Right renal pelvis (tissue), 4 donors: Measurements from ENCODE around the gene CFL1. TPM values are rescaled to one million over a fixed set of nuclear protein-coding genes. Genes with fewer than 3 reads are reported as not detected.
A peak's percentile ranks its signal among the peaks of the same experiment; 100 is the strongest.

Experiments
- DNase-seq, 4 donors: peaks; one replicate each; pipeline ENCODE4 v3.0.0-alpha.2; 2013; ENCODE audit warnings: low read depth in 4 of 4, low spot score in 3 of 4, missing footprints in 1 of 4
- polyA plus RNA-seq, 4 donors: library from polyadenylated mRNA; unstranded; fragments of 120-200 nt; gene quantifications; one replicate each; pipeline ENCODE4 v1.2.1, GENCODE V29; 2013; ENCODE audit not compliant: insufficient read length in 4 of 4

The CFL1 gene
- polyA plus RNA-seq, 4 donors = 733 to 795 (median 777) TPM

GRCh38 chr11:65870706-65871681 is 13.0 kb upstream of the CFL1 start:
- no peak for DNase-seq

DNA sequence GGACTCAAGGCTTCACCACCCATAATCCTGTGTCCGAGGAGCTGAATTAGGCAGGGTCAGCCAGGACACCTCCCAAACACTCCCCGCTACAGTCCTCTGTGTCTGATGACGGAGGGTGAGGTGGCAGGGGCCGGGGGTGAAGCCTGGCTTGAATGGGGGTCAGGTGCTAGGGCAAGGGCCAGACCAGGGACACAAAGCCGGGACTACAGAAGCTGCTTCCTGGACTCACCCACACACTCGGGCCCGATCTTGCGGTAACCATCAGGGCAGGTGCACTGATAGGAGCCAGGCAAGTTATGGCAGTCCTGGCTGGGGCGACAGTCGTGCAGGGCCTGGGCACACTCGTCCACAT is 12.3 kb upstream of the CFL1 start:
- no peak for DNase-seq

DNA sequence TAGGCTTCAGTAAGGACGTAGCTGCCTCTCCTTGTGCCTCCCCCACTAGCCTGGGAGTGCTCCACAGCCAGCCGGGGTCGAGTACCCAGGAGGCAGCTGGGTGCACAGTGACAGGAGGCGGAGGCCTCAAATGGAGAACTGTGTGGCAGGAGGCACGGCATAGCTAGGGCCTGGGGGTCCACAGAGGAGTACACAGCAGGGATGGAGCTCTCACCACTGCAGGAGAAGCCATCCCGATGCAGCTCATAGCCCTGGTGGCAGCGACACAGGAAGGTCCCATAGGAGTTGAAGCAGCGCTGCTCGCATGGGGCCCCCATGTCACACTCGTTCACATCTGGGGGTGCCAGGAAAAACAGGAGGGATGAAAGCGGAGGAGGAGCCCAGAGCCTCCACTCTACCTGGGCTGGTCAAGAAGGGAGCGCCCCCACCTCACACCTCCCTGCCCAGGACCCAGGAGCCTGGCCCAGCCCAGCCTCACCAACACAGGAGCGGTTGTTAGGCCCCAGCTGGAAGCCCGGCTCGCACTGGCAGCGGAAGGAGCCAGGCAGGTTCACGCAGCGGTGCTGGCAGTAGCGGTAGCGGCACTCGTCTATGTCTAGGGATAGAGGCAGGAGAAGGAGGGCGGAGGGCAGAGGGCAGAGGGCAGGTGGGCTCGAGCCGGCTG is 11.8 kb upstream of the CFL1 start:
- DNase-seq = no peak

DNA sequence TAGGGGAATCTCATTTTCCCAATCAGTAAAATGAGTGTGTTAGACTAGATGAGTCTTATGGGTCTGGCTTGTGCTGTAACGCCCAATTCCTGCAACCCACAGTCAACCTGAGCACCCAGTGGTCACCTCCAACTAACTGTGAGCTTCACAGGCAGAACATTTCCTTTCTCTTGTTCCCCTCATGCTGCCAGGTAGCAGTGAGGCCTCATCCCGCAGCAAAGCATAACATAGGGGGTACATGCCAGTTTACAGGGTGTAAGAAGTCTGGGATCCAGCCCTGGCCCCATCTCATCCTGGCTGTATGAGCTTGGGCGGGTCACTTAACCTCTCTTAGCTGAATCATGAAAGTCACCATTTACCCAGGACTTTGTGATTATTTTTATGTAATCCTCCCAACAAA is 10.9 kb upstream of the CFL1 start:
- DNase-seq = no peak

DNA sequence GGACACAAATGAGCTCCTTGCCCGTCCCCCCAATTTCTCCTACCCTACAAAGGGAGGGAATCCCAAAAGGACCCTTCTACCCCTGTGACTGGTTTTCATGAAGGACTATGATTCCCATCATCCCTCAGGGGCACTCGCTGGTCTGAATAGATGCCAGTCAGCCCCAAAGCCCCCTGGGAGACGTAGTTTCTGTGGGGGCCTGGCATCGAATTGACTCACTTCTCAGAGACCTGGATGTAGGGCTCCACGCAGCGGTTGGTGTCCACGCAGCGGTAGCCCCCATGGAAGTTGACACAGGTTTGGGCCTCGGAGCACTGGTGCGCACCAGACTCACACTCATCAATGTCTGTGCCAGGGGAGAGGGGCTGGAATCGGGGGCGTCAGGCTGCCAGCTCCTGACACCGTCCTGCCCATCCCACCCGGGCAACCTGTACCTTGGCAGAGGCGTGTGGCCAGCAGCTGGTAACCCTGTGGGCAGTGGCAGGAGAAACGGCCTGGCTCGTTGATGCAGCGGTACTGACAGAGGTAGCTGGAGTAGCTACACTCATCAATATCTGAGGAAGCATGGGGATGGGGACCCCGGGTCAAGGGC is 10.2 kb upstream of the CFL1 start:
- DNase-seq = no peak

DNA sequence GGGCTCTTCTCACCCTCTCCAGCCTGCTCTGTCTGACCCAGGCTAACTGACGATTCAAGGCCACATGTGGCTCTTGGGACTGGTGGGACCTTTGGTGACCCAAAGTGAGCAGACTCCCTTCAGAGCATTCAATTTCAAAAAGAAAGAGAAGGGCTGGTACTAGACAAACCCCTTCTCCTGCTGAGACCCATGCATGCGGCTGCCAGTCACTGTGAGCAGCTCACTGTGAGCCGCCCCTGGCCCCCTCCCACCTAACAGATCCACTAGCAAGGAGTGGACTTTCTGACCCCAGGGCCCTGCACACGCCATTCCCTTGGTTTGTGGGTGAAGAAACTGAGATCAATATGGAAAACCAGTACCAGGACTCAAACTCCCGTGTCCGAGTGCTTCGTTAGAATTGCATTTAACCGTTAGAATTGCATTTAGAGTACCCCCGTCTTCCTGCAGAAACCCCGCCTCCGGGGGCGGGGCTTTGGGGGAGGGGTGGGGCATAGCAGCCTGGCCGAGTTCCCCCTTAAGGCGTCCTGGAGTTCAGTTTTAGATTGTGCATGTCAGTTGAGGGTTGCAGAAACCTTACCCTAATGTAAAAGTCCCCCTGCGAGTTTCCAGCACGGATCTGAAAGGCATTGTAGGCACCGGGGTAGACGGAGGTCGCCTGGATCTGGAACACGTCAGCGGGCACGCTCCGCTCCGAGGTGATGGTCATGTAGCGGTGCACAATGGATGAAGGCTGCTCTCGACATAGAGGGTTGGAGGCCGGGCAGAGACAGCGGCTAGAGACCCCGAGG is 9.5 kb upstream of the CFL1 start:
- DNase-seq = no peak

DNA sequence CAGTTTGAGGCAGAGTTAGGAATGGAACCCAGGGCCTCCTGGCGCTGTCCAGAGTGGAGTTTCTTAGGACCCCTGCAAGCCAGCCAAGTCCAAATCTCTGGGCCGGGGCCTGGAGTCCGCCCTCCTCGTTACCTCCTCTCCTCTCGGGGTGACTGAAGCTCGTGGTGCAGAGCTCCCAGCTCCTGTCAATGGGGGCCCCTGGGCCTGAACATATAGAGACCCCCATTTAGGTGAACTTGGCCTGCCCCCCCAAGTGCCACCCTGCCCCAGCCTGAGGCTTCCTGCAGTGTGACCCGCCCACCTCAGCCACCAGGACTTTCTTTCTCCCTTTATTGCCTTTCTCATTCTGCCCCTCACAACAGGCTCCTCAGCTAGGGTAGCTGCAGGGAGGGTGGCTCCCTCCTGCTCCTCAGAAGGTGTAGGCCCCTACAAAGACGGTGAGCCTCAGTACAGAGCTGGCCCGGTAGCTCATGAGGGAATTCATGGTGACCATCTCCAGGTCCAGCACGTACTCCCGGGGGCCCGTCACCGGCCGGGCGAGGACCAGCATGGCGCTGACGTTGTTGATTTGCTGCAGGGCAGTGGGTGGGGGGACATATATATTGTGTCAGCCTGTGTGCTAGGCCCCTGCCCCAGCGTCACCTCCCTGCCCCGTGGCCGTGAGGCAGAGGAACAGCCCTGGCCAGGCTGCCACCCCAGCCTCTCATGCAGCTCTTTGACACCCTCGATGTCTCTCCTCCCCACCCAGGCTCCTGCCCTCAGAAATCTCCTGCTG is 8.7 kb upstream of the CFL1 start:
- DNase-seq = no peak

GRCh38 chr11:65865550-65866172 is 7.7 kb upstream of the CFL1 start:
- DNase-seq = no peak

DNA sequence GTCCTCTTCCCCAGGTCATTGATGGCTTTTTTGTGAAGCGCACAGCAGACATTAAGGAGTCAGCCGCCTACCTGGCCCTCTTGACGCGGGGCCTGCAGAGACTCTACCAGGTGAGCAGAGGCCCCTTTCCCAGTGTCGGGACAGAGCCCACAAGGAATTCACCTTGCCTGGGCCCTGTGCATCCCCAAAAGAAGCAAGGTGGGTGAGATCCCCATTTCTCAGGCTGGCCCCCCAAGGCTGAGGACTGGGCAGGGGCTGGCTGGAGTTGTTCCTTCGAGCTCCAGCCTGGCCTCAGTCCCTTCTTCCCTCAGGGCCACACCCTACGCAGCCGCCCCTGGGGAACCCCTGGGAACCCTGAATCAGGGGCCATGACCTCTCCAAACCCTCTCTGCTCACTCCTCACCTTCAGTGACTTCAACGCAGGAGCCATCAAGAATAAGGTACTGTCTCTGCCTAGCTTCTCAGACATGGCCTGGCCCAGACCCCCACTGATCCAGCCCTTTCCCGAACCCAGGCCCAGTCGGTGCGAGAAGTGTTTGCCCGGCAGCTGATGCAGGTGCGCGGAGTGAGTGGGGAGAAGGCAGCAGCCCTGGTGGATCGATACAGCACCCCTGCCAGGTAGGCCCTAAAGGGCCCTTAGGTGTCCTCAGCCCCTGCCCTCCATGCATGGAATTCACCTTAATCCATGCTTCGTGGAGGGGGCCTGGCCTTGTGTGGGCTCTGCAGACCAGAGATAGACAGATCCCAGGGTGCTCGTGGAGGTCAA is 6.9 kb upstream of the CFL1 start:
- no peak for DNase-seq

- no peak for DNase-seq
Observed at GRCh38 chr11:65863889-65864705, 6.1 kb upstream of the CFL1 start.

- no peak for DNase-seq
Observed at GRCh38 chr11:65862941-65863888, 5.2 kb upstream of the CFL1 start.

GRCh38 chr11:65862191-65862735 is 4.3 kb upstream of the CFL1 start:
- no peak for DNase-seq

DNA sequence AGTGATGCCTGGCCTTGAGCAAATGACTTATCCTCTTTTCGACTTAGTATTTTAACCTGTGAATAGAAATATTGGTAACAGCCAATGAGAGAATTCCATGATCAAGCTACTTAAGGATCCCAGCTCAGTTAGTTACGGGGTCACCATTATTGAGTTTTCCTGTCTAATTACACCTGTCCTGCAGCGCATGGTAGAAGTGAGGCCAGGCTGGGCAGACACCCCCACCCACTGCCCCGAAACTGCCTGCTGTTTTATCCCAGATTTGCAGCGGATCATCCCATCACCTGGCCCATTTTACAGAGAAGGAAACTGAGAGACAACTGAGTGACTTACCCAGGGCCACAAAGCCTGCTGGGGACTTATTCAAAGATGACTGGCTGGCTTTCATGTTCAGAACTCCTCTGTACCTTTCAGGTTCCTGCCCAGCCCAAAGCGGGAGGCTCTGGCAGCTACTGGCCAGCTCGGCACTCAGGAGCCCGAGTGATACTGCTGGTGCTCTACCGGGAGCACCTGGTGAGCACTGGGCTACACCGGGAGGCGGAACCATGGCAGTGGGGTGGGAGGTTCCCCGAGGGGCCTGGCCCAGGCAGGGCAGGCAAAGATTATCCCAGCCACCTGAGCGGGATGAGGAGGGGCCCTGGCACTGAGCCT is 3.7 kb upstream of the CFL1 start:
- no peak for DNase-seq

GRCh38 chr11:65861165-65861505 is 3.2 kb upstream of the CFL1 start:
- no peak for DNase-seq

DNA sequence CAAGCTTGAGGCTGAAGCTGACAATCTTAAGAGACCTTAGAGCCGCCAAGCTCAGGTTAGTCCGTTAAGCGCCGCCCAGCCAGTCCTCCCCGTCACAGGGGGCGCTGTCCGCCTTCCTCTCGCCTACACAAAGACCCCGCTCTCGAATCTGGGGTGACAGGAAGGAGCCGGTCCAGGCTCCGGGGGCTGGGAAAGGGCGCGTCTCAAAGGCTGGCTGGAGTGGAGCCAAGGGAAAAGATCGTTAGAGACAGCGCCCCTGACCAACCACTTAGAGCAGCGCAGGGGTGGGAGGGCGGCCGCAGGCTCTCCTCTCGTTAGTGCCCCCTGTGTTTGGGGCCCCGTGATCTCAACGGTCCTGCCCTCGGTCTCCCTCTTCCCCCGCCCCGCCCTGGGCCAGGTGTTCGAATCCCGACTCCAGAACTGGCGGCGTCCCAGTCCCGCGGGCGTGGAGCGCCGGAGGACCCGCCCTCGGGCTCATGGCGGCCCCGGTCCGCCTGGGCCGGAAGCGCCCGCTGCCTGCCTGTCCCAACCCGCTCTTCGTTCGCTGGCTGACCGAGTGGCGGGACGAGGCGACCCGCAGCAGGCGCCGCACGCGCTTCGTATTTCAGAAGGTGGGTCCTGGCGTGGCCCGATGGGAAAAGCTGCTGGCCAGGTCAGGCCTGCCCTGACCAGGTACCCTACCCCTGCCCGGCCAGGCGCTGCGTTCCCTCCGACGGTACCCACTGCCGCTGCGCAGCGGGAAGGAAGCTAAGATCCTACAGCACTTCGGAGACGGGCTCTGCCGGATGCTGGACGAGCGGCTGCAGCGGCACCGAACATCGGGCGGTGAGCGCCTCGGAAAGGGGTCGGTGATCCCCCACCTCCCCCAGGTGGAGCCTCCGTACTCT is 2.5 kb upstream of the CFL1 start, which contains the start of gene MUS81:
Gene MUS81, plus strand, starts transcription at position 156 of the 887 bp plus-strand sequence. Its CDS starts 321 bp downstream, at position 477.
- DNase-seq = peak; percentile 94 to 97 (median 96)
